Breast epithelium (tissue), 3 donors: Measurements from ENCODE around the gene COL8A1.

ENCODE experiments used
- POLR2A ChIP-seq: fragments of 450-650 bp; IDR thresholded peaks from one replicate; pipeline ENCODE4 v1.6.1; 2016; ENCODE audit warnings: antibody characterized with exemption, mild to moderate bottlenecking, moderate library complexity
- POLR2AphosphoS5 ChIP-seq, 3 donors: sonication (generic); formaldehyde crosslinking; IDR thresholded peaks; one replicate each; pipeline ENCODE4 v1.6.1; 2017; ENCODE audit warnings: antibody characterized with exemption in 3 of 3
- TF ChIP-seq, protein P1 (sequence below), 3 donors: fragments of 450-650 bp; IDR thresholded peaks; one replicate each; pipeline ENCODE4 v1.5.1; 2016 to 2017; ENCODE audit warnings: antibody characterized with exemption in 3 of 3, mild to moderate bottlenecking in 3 of 3, moderate library complexity in 3 of 3

DNA sequence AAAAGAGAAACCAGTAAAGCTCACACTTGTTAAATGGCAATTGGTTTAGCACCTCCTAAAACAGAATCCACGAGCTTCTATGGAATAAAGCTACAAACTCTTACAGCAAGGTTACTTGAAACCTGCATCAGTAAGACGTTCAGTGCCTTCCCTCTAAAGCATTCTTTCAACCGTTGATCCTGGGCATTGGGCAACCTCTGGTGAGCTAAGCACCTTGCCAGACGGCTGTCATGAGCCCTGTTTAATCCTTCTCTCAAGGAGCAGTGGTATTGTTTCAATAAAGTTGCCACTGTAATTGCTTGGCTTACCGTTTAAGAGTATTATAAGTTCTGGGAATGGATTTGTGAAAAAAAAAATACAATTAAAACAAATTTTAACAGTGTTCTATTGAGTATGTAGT, 75.0 kb downstream of the COL8A1 start:
- TF ChIP-seq POLR2A, result no peak
- no peak for TF ChIP-seq POLR2AphosphoS5 (IDR thresholded peaks at IDR 0.05)
- TF ChIP-seq, protein P1, sequence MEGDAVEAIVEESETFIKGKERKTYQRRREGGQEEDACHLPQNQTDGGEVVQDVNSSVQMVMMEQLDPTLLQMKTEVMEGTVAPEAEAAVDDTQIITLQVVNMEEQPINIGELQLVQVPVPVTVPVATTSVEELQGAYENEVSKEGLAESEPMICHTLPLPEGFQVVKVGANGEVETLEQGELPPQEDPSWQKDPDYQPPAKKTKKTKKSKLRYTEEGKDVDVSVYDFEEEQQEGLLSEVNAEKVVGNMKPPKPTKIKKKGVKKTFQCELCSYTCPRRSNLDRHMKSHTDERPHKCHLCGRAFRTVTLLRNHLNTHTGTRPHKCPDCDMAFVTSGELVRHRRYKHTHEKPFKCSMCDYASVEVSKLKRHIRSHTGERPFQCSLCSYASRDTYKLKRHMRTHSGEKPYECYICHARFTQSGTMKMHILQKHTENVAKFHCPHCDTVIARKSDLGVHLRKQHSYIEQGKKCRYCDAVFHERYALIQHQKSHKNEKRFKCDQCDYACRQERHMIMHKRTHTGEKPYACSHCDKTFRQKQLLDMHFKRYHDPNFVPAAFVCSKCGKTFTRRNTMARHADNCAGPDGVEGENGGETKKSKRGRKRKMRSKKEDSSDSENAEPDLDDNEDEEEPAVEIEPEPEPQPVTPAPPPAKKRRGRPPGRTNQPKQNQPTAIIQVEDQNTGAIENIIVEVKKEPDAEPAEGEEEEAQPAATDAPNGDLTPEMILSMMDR (IDR thresholded peaks at IDR 0.05), result no peak
